Liver (tissue), 9 donors: ENCODE measurements around the gene PIP5KL1. TPM values are rescaled to one million over a fixed set of nuclear protein-coding genes. Genes with fewer than 3 reads are reported as not detected.

Experiments
- DNase-seq: peaks from one replicate; pipeline ENCODE4 v3.0.0-alpha.2; 2017; ENCODE audit warnings: low spot score
- H3K27ac ChIP-seq, 2 donors: one replicate each; pipeline ENCODE4 v1.7.0; 2013; ENCODE audit warnings: inconsistent platforms in 2 of 2, low read length in 2 of 2, control low read depth in 1 of 2, low read depth in 1 of 2, mild to moderate bottlenecking in 1 of 2
- H3K27me3 ChIP-seq, 4 donors: one replicate each; pipeline versions ENCODE4 v1.6.1 to v1.7.0; 2013; ENCODE audit warnings: low read length in 3 of 4, inconsistent platforms in 1 of 4, mild to moderate bottlenecking in 1 of 4, moderate library complexity in 1 of 4; ENCODE audit not compliant: control insufficient read depth in 4 of 4, insufficient read depth in 4 of 4
- H3K36me3 ChIP-seq, 4 donors: one replicate each; pipeline versions ENCODE4 v1.6.1 to v1.7.0; 2013; ENCODE audit warnings: low read length in 3 of 4, mild to moderate bottlenecking in 3 of 4, low read depth in 1 of 4, moderate library complexity in 1 of 4; ENCODE audit not compliant: control insufficient read depth in 4 of 4, insufficient read depth in 3 of 4
- H3K4me1 ChIP-seq, 4 donors: one replicate each; pipeline versions ENCODE4 v1.6.1 to v1.7.0; 2013; ENCODE audit warnings: low read length in 3 of 4, mild to moderate bottlenecking in 3 of 4, moderate library complexity in 1 of 4; ENCODE audit not compliant: control insufficient read depth in 4 of 4, insufficient read depth in 4 of 4
- H3K4me3 ChIP-seq, 3 donors: one replicate each; pipeline versions ENCODE4 v1.6.1 to v1.7.0; 2013; ENCODE audit warnings: low read length in 3 of 3, control low read depth in 1 of 3, low read depth in 1 of 3, mild to moderate bottlenecking in 1 of 3
- H3K9ac ChIP-seq, 2 donors: one replicate each; pipeline ENCODE4 v1.7.0; 2013; ENCODE audit warnings: low read length in 2 of 2, mild to moderate bottlenecking in 2 of 2, moderate library complexity in 2 of 2, control low read depth in 1 of 2, low read depth in 1 of 2
- H3K9me3 ChIP-seq, 4 donors: one replicate each; pipeline versions ENCODE4 v1.6.1 to v1.7.0; 2013; ENCODE audit warnings: low read length in 3 of 4; ENCODE audit not compliant: control insufficient read depth in 4 of 4
- CTCF ChIP-seq: fragments of 150-350 bp; IDR thresholded peaks from 2 replicates; pipeline ENCODE4 v1.5.1; 2017; ENCODE audit warnings: improper control_type of control experiment, low read depth, low read length; ENCODE audit not compliant: missing input control
- EGR1 ChIP-seq, 2 donors: IDR thresholded peaks; 2 replicates each; pipeline ENCODE4 v1.6.1; 2016 to 2018; ENCODE audit warnings: antibody characterized with exemption in 2 of 2, low read depth in 2 of 2
- GABPA ChIP-seq, 2 donors: IDR thresholded peaks in 1 of 2; conservative IDR thresholded peaks in 1 of 2; 2 replicates each; pipeline ENCODE4 v1.6.1; 2016; ENCODE audit warnings: antibody characterized with exemption in 2 of 2, mild to moderate bottlenecking in 1 of 2, moderate library complexity in 1 of 2
- HNF4G ChIP-seq: IDR thresholded peaks from 2 replicates; pipeline ENCODE4 v1.6.1; 2016; ENCODE audit warnings: antibody characterized with exemption
- JUND ChIP-seq, 2 donors: IDR thresholded peaks; 2 replicates each; pipeline ENCODE4 v1.6.1; 2016; ENCODE audit warnings: antibody characterized with exemption in 2 of 2
- MAX ChIP-seq: IDR thresholded peaks from 2 replicates; pipeline ENCODE4 v1.6.1; 2016; ENCODE audit warnings: antibody characterized with exemption
- NR2F2 ChIP-seq: IDR thresholded peaks from 2 replicates; pipeline ENCODE4 v1.6.1; 2016; ENCODE audit warnings: antibody characterized with exemption
- RAD21 ChIP-seq, 2 donors: IDR thresholded peaks; 2 replicates each; pipeline ENCODE4 v1.6.1; 2016; ENCODE audit warnings: antibody characterized with exemption in 2 of 2, mild to moderate bottlenecking in 2 of 2
- RXRA ChIP-seq, 2 donors: IDR thresholded peaks; 2 replicates each; pipeline ENCODE4 v1.6.1; 2017 to 2018; ENCODE audit warnings: antibody characterized with exemption in 2 of 2, mild to moderate bottlenecking in 1 of 2
- SP1 ChIP-seq: IDR thresholded peaks from 2 replicates; pipeline ENCODE4 v1.6.1; 2018; ENCODE audit warnings: antibody characterized with exemption, mild to moderate bottlenecking
- YY1 ChIP-seq: IDR thresholded peaks from 2 replicates; pipeline ENCODE4 v1.6.1; 2016; ENCODE audit warnings: antibody characterized with exemption, mild to moderate bottlenecking
- ZBTB33 ChIP-seq: IDR thresholded peaks from 2 replicates; pipeline ENCODE4 v1.6.1; 2016; ENCODE audit warnings: antibody characterized with exemption
- WGBS: extraction: QIAGEN DNeasy Blood & Tissue Kit; methylation state at CpG from one replicate; pipeline ENCODE4 v1.1.7; 2013; 5-methylcytosine and 5-hydroxymethylcytosine counted together
- polyA plus RNA-seq, 2 donors: library from polyadenylated mRNA; stranded (reverse) in 1 of 2; unstranded in 1 of 2; fragments of 200-250 nt in 1 of 2; fragments of >200 nt in 1 of 2; fragmentation: Nextera tagmentation in 1 of 2; extraction: Ambion mirVana in 1 of 2; gene quantifications; one replicate each; pipeline versions ENCODE4 v1.2.1 to v1.2.3, GENCODE V29; 2013 to 2015
- total RNA-seq, 2 donors: library from RNA; depleted of rRNA; stranded (reverse); fragments of >200 nt; gene quantifications; one replicate each; pipeline ENCODE4 v1.2.3, GENCODE V29; 2014
- TF ChIP-seq, protein P1 (sequence below): IDR thresholded peaks from 2 replicates; pipeline ENCODE4 v1.6.1; 2016; ENCODE audit warnings: antibody characterized with exemption
- donor health status: healthy.
- donor health status: healthy.
- donor health status: healthy.
- donor health status: healthy.
- donor health status: healthy.

The PIP5KL1 gene
- total and polyA plus RNA-seq, 4 donors, result 0.06 to 1.5 (median 0.49) TPM

- TF ChIP-seq ZBTB33, result no peak
Observed at GRCh38 chr9:127905004-127905728, 25.4 kb downstream of the PIP5KL1 start (continued).

- H3K9ac ChIP-seq, result peak overlapping the region in 1 of 2 donors; percentile 24
- H3K4me1 ChIP-seq, result peaks cover 3 to 10% (median 6%) of the 10 kb centered on the region in 4 donors
- H3K36me3 ChIP-seq, result peaks cover 0 to 1% (median 0%) of the 10 kb centered on the region in 4 donors
- H3K27ac ChIP-seq, result peak overlapping the region; percentile 64 to 66
- no peaks in the 10 kb centered on the region for H3K27me3 ChIP-seq
- WGBS, result 65% methylated on average over 12 of the region's 12 CpGs
- no peak for DNase-seq
- TF ChIP-seq RAD21 (IDR thresholded peaks at IDR 0.05) (no peak), GABPA (IDR thresholded peaks at IDR 0.05 in 1 of 2, conservative IDR thresholded peaks at IDR 0.05 in 1 of 2) (no peak), EGR1 (IDR thresholded peaks at IDR 0.05; ENCODE audit: low read depth in 2 of 2) (no peak), HNF4G (no peak), JUND (IDR thresholded peaks at IDR 0.05) (no peak), MAX (no peak), NR2F2 (no peak)
- TF ChIP-seq, protein P1, sequence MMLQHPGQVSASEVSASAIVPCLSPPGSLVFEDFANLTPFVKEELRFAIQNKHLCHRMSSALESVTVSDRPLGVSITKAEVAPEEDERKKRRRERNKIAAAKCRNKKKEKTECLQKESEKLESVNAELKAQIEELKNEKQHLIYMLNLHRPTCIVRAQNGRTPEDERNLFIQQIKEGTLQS, result no peak
- no peaks in the 10 kb centered on the region for H3K9me3 ChIP-seq
- H3K4me3 ChIP-seq, result no peak overlapping the region
Observed at GRCh38 chr9:127904561-127905003, 26.0 kb downstream of the PIP5KL1 start.

- WGBS, result 62% methylated on average over 17 of the region's 17 CpGs
- peaks cover 3 to 11% (median 7%) of the 10 kb centered on the region in 4 donors for H3K4me1 ChIP-seq
- no peak overlapping the region for H3K9ac ChIP-seq
- peak overlapping the region; percentile 64 for H3K27ac ChIP-seq
- no peaks in the 10 kb centered on the region for H3K9me3 ChIP-seq
- H3K36me3 ChIP-seq, result peaks cover 0 to 1% (median 0%) of the 10 kb centered on the region in 4 donors
- peak; percentile 66 to 84 for TF ChIP-seq RXRA (IDR thresholded peaks at IDR 0.05)
- no peak for TF ChIP-seq CTCF
- peak; percentile 96 for TF ChIP-seq NR2F2
- peak; percentile 81 for TF ChIP-seq SP1
- no peak for TF ChIP-seq YY1
- peak; percentile 89 for DNase-seq
- H3K4me3 ChIP-seq, result no peak overlapping the region
- H3K27me3 ChIP-seq, result no peaks in the 10 kb centered on the region
Observed at GRCh38 chr9:127903557-127904475, 26.8 kb downstream of the PIP5KL1 start.
